Measurements from ENCODE around the gene SUMF1.

Gene SUMF1

DNA sequence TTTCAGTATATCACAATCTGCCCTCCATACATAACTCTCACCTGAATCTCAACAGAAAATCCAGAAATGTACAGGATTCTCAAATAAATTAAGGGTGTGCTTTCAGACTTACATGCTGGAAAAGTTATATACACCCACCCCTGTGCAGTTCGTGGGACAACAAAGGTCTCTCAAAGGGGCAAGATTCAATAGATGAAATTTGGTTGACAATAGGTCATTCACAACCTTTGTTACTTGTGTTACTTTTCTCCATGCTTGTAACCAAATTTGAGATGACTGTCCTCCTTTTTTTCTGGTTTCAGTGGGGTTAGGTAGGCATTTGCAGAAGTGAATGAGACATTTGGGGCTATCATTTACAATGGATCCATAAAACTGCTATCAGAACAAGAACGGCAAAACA is 91.2 kb downstream of the SUMF1 start:
- no peak for DNase-seq

DNA sequence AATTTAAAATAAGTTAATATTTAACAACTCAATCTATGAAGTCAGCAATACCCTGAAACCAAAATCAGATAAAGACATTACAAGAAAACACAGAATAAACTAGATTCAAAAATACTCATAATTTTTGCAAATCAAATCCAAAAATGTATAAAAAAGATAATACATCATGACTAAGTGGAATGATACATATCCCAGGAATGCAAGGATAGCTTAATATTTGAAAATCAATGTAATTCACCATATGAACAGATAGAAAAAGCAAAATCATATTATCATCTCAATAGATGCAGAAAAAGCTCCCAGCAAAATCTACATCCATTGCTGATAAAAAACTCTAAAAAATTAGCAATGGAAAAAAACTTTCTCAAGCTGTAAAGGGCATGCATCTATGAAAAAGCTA is 93.4 kb downstream of the SUMF1 start:
- DNase-seq, result no peak

DNA sequence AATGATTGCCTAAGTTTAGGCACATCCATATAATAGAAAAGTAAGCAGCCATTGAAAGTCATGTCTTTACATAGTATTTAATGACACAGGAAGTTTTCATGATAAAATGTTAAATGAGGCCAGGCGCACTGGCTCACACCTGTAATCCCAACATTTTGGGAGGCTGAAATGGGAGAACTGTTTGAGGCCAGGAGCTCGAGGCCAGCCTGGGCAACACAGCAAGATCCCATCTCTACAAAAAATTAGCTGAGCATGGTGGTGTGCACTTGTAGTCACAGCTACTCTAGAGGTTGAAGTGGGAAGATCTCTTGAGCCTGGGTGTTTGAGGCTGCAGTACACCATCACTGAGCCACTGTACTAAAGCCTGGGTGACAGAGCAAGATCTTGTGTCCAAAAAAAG is 104.5 kb downstream of the SUMF1 start:
- no peak for DNase-seq

DNA sequence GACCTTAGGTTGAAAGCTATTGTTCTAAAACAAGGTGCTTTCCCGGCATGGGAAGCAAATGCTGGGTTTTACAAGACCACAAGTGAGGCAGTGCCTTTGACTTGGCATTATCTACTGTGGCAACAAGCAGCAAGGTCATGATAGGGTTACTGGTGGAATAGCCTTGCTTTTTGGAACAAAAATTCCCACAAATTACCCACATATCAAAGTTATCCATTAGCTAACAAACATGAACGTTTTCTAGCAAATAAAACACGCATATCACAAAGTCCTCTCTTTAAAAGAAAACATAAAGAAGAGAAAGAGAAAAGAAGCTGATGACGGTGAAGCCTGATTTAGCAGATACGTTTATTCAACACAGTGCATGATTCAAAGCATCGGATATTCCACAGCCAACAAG is 106.3 kb downstream of the SUMF1 start:
- no peak for DNase-seq

DNA sequence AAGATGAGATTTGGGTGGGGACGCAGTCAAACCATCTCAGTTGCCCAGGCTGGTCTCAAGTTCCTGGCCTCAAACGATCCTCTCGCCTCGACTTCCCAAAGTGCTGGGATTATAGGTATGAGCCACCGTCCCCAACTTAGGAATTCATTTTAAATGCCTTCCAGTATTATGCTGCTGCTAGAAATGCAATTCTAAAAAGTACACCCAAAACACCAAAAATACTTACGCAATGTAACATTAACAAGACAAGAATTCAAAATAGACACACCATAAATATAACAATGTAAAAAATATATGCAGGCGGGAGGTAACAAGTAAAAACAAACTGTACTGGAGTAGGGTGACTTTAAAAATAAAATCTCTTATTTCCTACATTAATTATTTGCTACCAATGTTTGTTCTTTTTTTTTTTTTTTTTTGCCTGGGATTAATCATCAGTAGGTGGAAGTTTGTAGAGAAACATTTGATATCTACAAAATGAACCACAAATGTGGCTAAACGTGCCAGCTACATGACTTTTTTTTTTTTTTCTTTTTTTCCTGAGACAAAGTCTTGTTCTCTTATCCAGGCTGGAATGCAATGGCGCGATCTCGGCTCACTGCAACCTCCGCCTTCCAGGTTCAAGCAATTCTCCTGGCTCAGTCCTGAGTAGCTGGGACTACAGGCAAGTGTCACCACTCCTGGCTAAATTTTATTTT is 107.1 kb downstream of the SUMF1 start:
- no peak for DNase-seq

DNA sequence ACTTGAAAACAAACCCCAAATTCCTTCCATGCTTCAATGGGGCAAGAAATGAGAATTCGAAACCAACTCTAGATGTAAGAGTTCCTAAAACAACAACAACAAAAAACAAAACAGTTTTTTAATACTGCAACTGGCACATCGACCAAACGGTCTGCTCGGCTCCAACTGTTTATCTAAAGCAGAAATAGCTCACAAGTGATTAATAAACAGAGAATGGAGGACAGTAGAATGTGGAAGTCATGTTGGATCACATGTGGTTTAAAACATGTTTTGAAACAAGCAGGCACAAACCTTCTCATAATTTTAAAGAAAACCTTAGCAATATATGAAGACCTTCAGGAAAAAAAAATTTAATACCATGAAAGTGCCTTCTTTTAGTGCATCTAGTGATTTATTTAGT is 108.8 kb downstream of the SUMF1 start:
- DNase-seq, result no peak

DNA sequence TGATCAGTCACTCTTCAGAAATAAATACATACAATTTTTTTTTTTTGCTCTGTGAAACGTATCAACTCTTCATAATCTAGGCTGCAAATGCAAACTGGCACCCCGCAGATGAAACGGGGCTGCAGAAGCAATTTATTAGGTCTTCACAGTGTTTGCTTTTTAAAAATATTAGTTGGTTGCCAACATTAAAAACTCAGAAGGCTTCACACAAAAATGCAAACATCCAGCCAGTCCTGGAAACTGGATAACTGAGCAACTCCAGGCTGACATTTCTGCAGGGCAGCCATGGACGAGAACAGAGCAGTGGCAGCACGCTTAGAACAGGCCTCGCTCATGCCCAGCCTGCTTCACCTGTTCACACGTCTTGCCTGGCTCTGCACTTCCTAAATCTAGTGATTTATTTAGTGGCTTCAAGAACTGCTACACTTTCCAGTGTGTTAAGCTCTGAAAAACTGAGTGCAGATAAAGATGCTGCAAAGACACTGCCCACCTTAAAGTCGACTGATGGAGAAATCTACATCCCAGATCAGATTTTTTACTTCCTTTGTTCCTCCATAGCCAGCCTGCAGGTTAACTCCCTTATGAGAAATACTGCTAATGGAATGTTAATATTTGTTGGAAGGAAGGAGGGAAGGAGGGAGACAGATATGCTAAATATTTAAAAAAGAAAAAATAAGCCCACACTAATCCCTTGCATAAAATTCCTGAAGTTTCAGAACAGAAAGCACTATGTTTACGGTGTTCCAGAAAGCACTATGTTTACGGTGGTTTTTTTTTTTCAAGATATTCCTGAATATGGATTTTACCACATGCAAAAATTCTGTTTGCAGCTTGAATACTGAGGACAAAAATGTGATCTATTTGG is 110.3 kb downstream of the SUMF1 start:
- DNase-seq, result no peak

DNA sequence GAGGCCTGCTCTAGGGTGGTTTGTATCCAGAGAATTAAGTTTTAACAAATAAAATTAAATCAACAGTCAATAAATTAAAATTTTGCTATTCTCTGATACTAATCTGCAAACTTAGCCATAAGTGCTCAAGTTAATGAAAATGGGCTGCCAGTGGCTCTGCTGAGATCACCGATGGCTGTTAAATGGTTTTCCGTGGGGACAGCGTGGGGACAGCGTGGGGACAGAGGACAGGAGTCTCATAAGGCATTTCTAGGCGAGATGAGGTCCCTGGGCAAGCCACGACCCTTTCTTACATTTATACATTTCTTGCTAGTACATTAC is 110.9 kb downstream of the SUMF1 start:
- no peak for DNase-seq

DNA sequence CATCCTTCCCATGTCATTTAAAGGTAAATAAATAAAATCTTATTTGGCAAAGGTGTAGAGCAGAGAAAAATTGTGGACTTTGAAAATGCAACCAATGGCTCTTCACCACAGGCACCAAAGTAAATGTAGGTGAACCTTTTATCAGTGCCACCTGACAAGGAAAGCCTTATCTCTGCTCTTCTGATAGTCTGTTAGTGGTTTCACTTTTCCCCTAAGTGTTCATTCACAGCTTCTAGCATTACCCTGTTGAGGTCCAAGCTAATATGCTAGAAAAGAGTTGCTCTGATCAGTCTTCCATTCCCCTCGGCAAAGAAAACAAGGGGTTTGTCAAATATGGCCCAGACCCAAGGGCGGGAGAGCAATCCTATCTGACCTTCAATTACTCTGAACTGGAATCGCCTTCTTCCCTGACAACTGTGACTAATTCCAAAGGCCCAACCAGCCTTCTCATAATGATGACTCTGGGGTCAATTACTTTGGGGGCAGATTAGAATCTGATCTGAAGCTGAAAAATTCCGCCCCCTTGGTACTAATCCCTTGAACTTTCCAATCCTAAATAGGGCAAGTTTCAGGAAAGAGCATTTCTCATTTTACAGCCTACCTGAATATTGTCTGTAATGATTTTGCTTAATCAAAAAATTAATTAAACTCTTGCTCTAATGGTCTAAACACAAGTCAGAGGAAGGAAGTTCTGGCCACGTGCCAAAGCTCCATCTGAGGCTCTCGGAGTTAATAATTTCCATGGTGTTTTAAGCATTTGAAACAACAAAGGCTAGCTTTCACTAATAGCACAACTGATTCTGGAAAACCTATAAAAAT is 111.5 kb downstream of the SUMF1 start:
- no peak for DNase-seq

DNA sequence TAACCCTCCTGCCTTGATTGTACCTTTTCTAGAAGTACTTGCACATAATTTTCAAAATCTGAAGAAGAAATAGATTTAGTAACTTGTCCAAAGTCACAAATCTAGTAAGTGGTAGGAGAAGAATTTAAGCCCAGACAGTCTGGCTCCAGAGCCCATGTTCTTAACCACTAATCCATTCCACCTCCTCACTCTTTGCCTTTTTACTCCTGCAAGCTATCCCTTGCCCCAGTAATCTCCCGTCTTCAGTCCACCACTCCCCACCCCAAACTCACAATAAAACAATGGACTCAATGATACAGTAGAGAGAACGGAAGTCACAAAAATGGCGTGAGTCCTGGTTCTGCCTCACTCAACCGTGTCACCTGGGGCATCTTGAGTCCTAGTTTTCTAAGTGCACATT is 115.2 kb downstream of the SUMF1 start:
- DNase-seq, result no peak

DNA sequence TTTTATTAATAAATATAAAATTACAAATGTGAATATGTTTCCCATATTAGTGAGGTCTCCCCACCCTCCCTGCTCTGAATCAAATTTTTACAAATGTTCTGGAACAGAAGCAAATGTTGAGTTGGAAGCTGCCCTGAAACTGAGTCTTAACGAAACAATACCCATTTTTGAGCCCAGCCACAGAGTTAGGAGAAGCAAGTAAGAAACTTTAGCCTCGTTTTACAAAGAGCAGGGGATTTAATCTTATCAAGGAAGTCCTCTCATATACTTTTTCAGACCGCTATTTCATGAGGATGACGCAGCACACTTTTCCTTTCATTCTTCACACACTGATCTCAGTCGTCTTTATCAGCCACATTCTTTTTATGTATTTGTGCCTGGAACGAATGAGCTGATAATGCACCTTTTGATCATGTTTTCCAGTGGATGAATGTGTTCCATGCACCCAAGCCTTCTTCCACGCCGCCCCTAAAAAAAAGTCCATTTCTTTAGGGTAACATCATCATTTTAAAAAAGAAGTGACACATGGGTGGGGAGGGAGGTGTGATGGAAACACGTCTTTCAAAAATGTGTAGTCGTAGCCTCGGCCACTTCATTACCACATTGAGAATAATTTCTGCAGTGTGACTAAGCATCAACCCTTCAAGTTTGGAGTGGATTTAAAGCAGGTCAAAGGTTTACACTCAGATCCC is 115.8 kb downstream of the SUMF1 start:
- no peak for DNase-seq

DNA sequence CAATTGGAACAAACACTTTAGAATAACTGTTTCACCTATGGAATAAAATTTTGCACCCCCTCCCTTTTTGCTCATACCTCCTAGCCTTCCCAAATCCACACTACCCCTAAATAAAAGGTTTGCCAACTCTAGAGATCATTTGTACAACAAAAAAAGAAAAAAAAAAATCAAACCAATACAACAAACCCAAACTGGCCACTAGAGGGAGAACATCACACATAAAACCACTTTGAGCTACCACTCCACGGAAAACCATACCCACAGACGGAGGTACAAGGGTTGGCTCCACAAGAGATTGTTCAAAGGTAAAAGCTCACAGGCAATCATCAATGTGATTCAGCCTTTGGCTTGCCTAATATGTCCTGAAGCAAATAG is 116.3 kb downstream of the SUMF1 start:
- DNase-seq, result peak; percentile 42 to 69

DNA sequence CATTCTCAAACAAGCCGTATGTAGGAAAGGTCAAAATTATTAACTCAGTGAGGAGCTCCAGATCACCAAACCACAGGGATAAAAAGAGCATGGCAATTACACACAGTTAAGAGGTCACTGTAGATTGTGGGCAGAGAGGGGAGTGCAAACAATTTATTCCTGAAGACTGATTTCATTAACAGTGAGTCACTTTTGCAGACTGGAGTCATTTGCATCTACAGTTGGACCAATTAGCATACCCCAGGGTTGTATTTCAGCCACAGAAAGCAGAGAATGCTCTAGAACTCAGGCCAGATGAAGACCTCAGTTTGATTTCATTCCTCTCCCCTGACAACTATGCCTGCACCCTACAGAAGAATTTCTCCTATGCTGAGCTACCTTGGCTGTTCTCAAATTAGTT is 123.8 kb downstream of the SUMF1 start:
- DNase-seq, result peak; percentile 74 to 82

DNA sequence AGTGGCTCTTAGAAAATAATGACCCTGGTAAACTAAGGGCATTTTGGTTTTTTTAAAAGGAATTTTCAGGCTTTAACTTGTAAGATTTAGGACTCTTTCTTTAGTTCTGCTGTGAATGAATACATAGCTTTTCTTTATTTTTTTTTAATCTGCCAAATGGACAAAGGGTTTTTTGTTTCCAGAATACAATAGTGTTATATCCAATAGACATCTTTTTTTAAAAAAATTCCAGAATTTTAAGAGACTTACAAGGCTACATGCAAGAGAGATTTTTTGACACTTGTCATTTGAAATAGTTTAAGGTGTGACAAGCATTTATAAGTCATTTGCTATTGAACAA is 125.8 kb downstream of the SUMF1 start:
- no peak for DNase-seq

DNA sequence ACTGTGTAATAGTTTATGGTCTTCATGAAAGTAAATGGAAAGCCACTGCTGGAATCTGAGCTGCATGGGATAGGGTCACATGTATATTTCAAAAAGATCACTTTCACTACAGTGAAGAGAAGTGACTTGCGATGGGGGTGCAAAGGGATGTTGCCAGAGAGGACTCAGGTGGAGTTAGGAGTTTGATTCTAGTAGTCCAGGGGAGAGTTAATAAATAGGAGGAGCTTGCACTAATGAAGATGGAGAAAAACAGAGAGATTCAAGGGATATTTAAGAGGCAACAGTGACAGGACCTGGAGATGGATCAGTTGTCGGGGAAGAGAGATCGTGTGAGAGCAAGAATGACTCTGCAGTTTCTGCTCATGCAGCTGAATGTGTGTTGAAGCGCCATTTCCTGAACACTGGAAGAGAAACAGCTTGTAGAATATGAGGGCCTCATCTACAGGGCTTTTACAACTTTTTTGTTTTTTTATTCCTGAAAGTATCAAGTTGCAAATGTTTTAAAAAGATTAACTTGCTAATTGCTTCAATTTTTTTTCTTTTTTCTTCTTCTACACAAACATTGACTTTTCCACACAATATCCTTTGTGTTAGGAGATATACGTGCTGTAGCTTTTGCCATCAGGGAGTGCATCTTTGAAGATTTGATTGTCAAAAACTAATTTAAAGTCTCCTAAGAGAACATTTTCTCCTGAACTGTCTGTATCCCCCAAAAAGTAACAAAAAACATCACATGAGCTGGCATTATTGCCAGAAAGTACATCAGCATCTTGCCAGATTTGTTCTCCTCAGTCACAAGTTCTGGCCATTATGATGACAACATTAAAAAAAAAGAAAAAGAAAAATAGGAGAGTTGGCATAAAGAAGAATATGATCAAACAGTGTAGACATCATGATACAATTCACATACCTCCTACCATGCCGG is 126.4 kb downstream of the SUMF1 start:
- no peak for DNase-seq

DNA sequence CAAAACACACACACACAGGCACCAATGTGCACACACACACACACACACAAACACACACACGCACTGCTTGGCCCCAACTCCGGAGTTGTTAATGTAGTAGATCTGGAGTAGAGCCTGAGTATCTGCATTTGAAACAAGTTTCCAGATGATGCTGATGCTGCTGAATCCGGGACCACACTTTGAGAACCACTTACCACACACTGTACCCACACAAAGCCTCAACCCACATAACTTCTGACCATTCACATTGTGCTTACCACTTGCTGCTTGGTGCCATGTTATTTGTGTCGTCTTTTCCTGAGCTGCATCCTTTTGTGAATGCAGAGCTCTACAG is 127.0 kb downstream of the SUMF1 start:
- DNase-seq, result no peak

DNA sequence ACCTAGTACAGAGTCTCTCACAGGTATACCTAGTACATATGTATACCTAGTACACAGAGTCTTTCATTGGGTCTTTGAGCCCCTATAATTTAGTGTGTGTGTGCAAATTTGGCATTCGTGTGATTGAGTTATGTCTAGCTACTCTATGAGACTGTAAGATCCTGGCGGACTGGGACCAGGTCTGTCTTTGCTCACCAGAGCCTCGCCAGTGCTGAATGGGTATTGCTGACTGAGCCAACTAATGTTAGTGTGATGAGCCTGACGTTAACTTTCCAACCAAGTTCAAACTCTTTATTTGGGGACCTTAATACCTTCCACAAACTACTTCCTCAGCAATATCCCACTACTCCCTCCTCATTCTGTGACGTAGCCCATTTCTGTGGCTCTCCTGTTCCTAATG is 128.3 kb downstream of the SUMF1 start:
- no peak for DNase-seq

DNA sequence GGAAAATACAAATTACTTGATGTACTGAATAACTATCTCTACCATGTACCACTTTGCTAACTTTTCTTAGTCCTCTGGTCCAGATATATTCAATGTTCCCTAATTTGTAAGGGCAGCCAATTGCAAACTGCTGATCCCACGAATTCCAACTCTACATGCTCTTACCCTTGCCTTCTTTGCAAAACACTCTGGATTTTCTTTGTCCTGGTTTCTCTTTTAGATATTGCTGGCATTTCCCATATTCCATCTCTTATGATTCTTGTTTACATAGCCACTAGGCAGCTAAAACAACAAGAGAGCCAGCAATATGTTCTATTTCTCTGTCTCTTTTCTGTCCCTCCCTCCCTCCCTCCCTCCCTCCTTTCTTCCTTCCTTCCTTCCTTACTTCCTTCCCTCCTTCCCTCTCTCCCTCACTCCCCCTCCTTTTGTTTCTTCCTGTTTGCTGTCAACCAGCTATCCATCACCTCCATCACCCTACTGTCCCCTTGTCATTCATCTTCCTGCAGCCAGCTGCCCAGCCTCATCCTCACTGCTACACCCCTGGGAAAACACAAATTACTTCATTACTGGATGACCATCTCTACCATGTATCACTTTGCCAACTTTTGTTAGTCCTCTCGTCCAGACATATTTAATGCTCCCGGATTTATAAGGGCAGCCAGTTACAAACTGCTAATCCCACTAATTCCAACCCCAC is 130.1 kb downstream of the SUMF1 start:
- DNase-seq, result no peak

DNA sequence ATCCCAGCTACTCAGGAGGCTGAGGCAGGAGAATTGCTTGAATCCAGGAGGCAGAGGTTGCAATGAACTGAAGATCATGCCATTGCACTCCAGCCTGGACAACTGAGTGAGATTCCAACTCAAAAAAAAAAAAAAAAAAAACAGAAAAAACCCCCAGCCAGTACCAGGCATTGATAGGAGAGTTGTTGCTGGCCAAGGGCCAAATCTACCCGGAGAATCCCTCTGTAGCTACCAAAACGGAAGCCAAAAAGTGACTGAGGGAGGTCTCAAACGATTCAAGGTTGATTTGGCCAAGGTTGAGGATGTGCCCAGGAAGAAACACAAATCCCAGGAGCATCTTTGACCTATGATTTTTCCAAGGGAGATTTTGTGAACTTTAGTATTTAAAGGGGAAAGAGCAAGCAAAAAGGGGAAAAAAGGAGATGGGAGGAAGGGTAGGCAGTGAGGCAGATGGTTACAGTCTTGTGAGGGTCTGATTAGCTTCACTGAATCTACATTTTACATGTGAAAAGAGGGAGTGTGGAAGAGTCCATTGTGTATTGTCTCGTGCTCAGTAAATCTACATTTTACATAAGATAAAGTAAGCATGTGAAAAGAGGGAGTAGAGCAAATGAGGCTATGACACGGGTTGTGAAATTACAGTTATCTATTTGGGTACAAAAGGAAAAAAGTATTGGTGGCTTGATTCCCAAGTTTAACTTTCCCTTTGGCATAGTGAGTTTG is 131.1 kb downstream of the SUMF1 start:
- no peak for DNase-seq

DNA sequence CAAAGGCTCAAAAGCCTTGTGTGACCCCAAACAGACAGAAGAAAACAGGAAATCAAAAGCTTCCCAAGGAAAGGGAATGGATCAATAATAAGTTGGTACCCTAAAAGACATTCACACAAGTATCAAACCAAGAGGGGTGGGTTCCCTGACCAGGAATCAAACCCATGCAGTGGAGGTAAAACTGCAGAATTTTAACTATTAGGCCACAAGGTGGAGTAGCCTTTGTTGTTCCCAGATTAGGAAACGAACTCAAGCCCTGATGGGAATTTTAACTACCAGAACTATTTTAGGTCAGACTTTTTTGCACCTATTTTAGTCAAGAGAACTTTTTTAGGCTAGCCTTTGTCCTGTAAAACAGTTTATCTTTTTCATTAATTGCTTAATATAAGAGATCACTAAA is 132.5 kb downstream of the SUMF1 start:
- no peak for DNase-seq

DNA sequence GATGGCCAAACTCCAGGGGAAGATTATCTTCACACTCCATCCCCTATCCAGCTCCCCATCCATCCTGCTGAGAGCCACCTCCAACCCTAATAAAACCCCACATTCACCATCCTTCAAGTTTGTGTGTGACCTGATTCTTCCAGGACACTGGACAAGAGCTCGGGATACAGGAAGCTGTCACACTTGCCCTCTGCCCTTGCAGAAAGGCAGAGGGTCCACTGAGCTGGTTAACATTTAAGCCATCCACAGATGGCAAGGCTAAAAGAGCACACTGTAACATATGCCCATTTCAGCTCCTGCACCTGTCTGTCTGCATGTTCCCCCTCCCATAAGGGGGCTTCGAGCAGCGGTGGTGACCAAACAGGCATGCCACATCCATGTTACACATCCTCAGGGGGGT is 134.1 kb downstream of the SUMF1 start:
- no peak for DNase-seq

Measured in NCI-H526 (cell line).